IMR-90 (cell line): ENCODE data around the gene DOK4. TPM values are rescaled to one million over a fixed set of nuclear protein-coding genes. Genes with fewer than 3 reads are reported as not detected.

ENCODE experiments used
- ATAC-seq: fragments of 200-7000 bp; cut with Tn5 transposase; 2 replicates; pipeline ENCODE4 v1.9.1; 2020; ENCODE audit warnings: low read depth, mild to moderate bottlenecking, moderate library complexity
- BruUV-seq: library from RNA; stranded (reverse); fragments of 400-500 nt; replicated peaks from 2 replicates; lab custom pipeline; 2021; lab: Mats Ljungman, UMichigan
- CTCF ChIA-PET: fragments of 300-600 bp; formaldehyde crosslinking; extraction: SDS; loops from one replicate; lab custom pipeline; 2021; ENCODE audit warnings: antibody characterized with exemption; lab: Yijun Ruan, JAX
- POLR2A ChIA-PET: fragments of 300-600 bp; sonication (Branson Sonifier 250); formaldehyde crosslinking; loops from one replicate; lab custom pipeline; 2022; ENCODE audit warnings: antibody characterized with exemption; ENCODE audit not compliant: unreplicated experiment; lab: Charles Lee
- DNase-seq: peaks from one replicate; pipeline ENCODE4 v3.0.0; 2013
- H2AFZ ChIP-seq: replicated peaks from 2 replicates; pipeline ENCODE3; 2013; ENCODE audit warnings: low read length, mild to moderate bottlenecking; ENCODE audit not compliant: poor library complexity
- H2AK5ac ChIP-seq: 2 replicates; pipeline ENCODE4 v1.6.1; 2013; ENCODE audit warnings: low read depth, low read length, inconsistent platforms
- H2AK9ac ChIP-seq: replicated peaks from 2 replicates; pipeline ENCODE3; 2013; ENCODE audit warnings: mild to moderate bottlenecking, low read depth, low read length, moderate library complexity; ENCODE audit not compliant: poor library complexity
- H2BK120ac ChIP-seq: 2 replicates; pipeline ENCODE4 v1.6.1; 2013; ENCODE audit warnings: low read depth, low read length, inconsistent platforms
- H2BK15ac ChIP-seq: 3 replicates; pipeline ENCODE4 v1.6.1; 2013; ENCODE audit warnings: low read depth, low read length, inconsistent platforms
- H2BK20ac ChIP-seq: 2 replicates; pipeline ENCODE4 v1.6.1; 2013; ENCODE audit warnings: low read depth, mild to moderate bottlenecking, inconsistent platforms, low read length, moderate library complexity
- H2BK5ac ChIP-seq: 2 replicates; pipeline ENCODE4 v1.6.1; 2013; ENCODE audit warnings: mild to moderate bottlenecking, low read depth, low read length, inconsistent platforms; ENCODE audit not compliant: poor library complexity, severe bottlenecking
- H3K14ac ChIP-seq: replicated peaks from 2 replicates; pipeline ENCODE4 v1.6.1; 2013; ENCODE audit warnings: low read depth, low read length, inconsistent platforms
- H3K18ac ChIP-seq: 2 replicates; pipeline ENCODE4 v1.6.1; 2013; ENCODE audit warnings: low read depth, low read length, control low read depth
- H3K23ac ChIP-seq: 2 replicates; pipeline ENCODE4 v1.6.1; 2013; ENCODE audit warnings: low read depth, low read length, inconsistent platforms
- H3K27ac ChIP-seq: 2 replicates; pipeline ENCODE4 v1.5.1; 2013; ENCODE audit warnings: mild to moderate bottlenecking, control low read depth, low read length; ENCODE audit not compliant: insufficient read depth
- H3K27me3 ChIP-seq: 2 replicates; pipeline ENCODE4 v1.6.1; 2013; ENCODE audit warnings: low read length; ENCODE audit not compliant: control insufficient read depth, insufficient read depth
- H3K36me3 ChIP-seq: 2 replicates; pipeline ENCODE4 v1.6.1; 2013; ENCODE audit warnings: low read length, mixed read lengths; ENCODE audit not compliant: control insufficient read depth, insufficient read depth
- H3K4ac ChIP-seq: 2 replicates; pipeline ENCODE4 v1.6.1; 2013; ENCODE audit warnings: low read depth, low read length, inconsistent platforms
- H3K4me1 ChIP-seq: 2 replicates; pipeline ENCODE4 v1.6.1; 2013; ENCODE audit warnings: low read length, mixed read lengths; ENCODE audit not compliant: control insufficient read depth, insufficient read depth
- H3K4me2 ChIP-seq: 2 replicates; pipeline ENCODE4 v1.6.1; 2013; ENCODE audit warnings: low read depth, mild to moderate bottlenecking, control low read depth, low read length, moderate library complexity
- H3K4me3 ChIP-seq: 2 replicates; pipeline ENCODE4 v1.5.1; 2013; ENCODE audit warnings: low read depth, mild to moderate bottlenecking, control low read depth, low read length, moderate library complexity; ENCODE audit not compliant: insufficient read depth
- H3K56ac ChIP-seq: 2 replicates; pipeline ENCODE4 v1.6.1; 2013; ENCODE audit warnings: low read length, inconsistent platforms; ENCODE audit not compliant: insufficient read depth; ENCODE audit errors: extremely low read depth
- H3K79me1 ChIP-seq, 2 experiments: 2 replicates each; pipeline ENCODE4 v1.6.1; 2013; ENCODE audit warnings: low read length in 2 of 2, inconsistent platforms in 1 of 2, low read depth in 1 of 2
- H3K9ac ChIP-seq: 2 replicates; pipeline ENCODE4 v1.6.1; 2013; ENCODE audit warnings: low read depth, low read length, control low read depth
- H3K9me1 ChIP-seq: 2 replicates; pipeline ENCODE4 v1.6.1; 2013; ENCODE audit warnings: low read length, inconsistent platforms; ENCODE audit not compliant: insufficient read depth
- H3K9me3 ChIP-seq: 2 replicates; pipeline ENCODE4 v1.6.1; 2013; ENCODE audit warnings: low read length; ENCODE audit not compliant: control insufficient read depth, insufficient read depth
- H4K20me1 ChIP-seq: 2 replicates; pipeline ENCODE4 v1.6.1; 2013; ENCODE audit warnings: low read length, inconsistent platforms; ENCODE audit not compliant: insufficient read depth
- H4K5ac ChIP-seq: 2 replicates; pipeline ENCODE4 v1.6.1; 2013; ENCODE audit warnings: mild to moderate bottlenecking, low read depth, low read length, control low read depth
- H4K8ac ChIP-seq, 2 experiments: 2 replicates each; pipeline ENCODE4 v1.6.1; 2013; ENCODE audit warnings: low read depth in 2 of 2, low read length in 2 of 2, control low read depth in 1 of 2, inconsistent platforms in 1 of 2
- H4K91ac ChIP-seq: 2 replicates; pipeline ENCODE4 v1.6.1; 2013; ENCODE audit warnings: low read depth, low read length, inconsistent platforms; ENCODE audit not compliant: insufficient read depth
- CEBPB ChIP-seq: IDR thresholded peaks from 2 replicates; pipeline ENCODE4 v1.6.1; 2012; ENCODE audit warnings: low read depth, low read length, improper control_type of control experiment
- CHD1 ChIP-seq: IDR thresholded peaks from 2 replicates; pipeline ENCODE4 v1.6.1; 2012; ENCODE audit warnings: low read depth, low read length, improper control_type of control experiment
- ELK1 ChIP-seq: fragments of 150-350 bp; IDR thresholded peaks from 2 replicates; pipeline ENCODE4 v1.6.1; 2016; ENCODE audit warnings: low read depth, mild to moderate bottlenecking, low read length, moderate library complexity, borderline replicate concordance
- FOS ChIP-seq: fragments of 150-350 bp; IDR thresholded peaks from 2 replicates; pipeline ENCODE4 v1.6.1; 2016; ENCODE audit warnings: low read depth, low read length
- MAFK ChIP-seq: IDR thresholded peaks from 2 replicates; pipeline ENCODE4 v1.6.1; 2012; ENCODE audit warnings: low read depth, low read length, improper control_type of control experiment
- MXI1 ChIP-seq: IDR thresholded peaks from 2 replicates; pipeline ENCODE4 v1.6.1; 2012; ENCODE audit warnings: low read depth, mild to moderate bottlenecking, low read length, moderate library complexity, borderline replicate concordance
- NFE2L2 ChIP-seq: fragments of 150-350 bp; IDR thresholded peaks from 2 replicates; pipeline ENCODE4 v1.6.1; 2016; ENCODE audit warnings: low read depth, mild to moderate bottlenecking, low read length
- POLR2A ChIP-seq: IDR thresholded peaks from 2 replicates; pipeline ENCODE4 v1.6.1; 2012; ENCODE audit warnings: mild to moderate bottlenecking, low read depth, low read length
- RAD21 ChIP-seq: IDR thresholded peaks from 2 replicates; pipeline ENCODE4 v1.6.1; 2012; ENCODE audit warnings: low read length, improper control_type of control experiment
- RFX5 ChIP-seq: IDR thresholded peaks from 2 replicates; pipeline ENCODE4 v1.8.0; 2012; ENCODE audit warnings: low read depth, mild to moderate bottlenecking, low read length, moderate library complexity
- SMC3 ChIP-seq: fragments of 150-350 bp; IDR thresholded peaks from 2 replicates; pipeline ENCODE4 v1.6.1; 2016; ENCODE audit warnings: low read depth, mild to moderate bottlenecking, antibody characterized with exemption, low read length, moderate library complexity
- USF2 ChIP-seq: fragments of 150-350 bp; IDR thresholded peaks from 2 replicates; pipeline ENCODE4 v1.6.1; 2017; ENCODE audit warnings: mild to moderate bottlenecking, antibody characterized with exemption, low read length, low read depth
- WGBS, 2 experiments: methylation state at CpG; one replicate each; pipeline versions ENCODE4 v1.1.5 to v1.1.7; 2013; ENCODE audit warnings: missing lambda C conversion rate in 2 of 2; ENCODE audit not compliant: insufficient read length in 1 of 2; ENCODE audit errors: extremely low coverage in 2 of 2; 5-methylcytosine and 5-hydroxymethylcytosine counted together
- dilution Hi-C: fragments of 300-500 bp; cut with HindIII; formaldehyde crosslinking; loops from one replicate; pipeline ENCODE4 v1.14.3; 2018; ENCODE audit warnings: low sequenced_read_pairs; ENCODE audit not compliant: unreplicated experiment
- in situ Hi-C: fragments of 300-500 bp; cut with MboI; formaldehyde crosslinking; loops from 3 replicates; pipeline ENCODE4 v1.14.3; 2019; ENCODE audit warnings: low sequenced_read_pairs, inconsistent platforms, mixed read lengths
- intact Hi-C: fragments of 100-400 bp; cut with micrococcal nuclease; formaldehyde crosslinking; loops from 2 replicates; pipeline ENCODE4 v1.10.0; 2022
- polyA plus RNA-seq, 3 experiments: library from polyadenylated mRNA; depleted of rRNA; stranded (reverse); fragments of >200 nt; gene quantifications; 2 replicates each; pipeline ENCODE4 v1.2.3, GENCODE V29; 2012; ENCODE audit warnings: low replicate concordance in 1 of 3
- total RNA-seq: library from RNA; depleted of rRNA; stranded (reverse); fragments of >200 nt; gene quantifications from 2 replicates; pipeline ENCODE4 v1.2.3, GENCODE V29; 2012
- TF ChIP-seq, protein P1 (sequence below): conservative IDR thresholded peaks from 2 replicates; pipeline ENCODE4 v1.5.1; 2012; ENCODE audit warnings: mild to moderate bottlenecking, low read depth, low read length, improper control_type of control experiment

DOK4 gene
- total and polyA plus RNA-seq, 2 of the 4 experiments (the other 2 are of a cell fraction) = 22.0 to 25.9 TPM

- CTCF ChIA-PET = interaction anchor here (1.1 to 1.2 kb wide), 2 partner anchors 11 to 15 kb away, joined by 3 read pairs; no protein-coding TSS in a partner anchor
- no peak for TF ChIP-seq MAFK
- TF ChIP-seq NFE2L2 = no peak
- no peak for TF ChIP-seq ELK1
- no peak for TF ChIP-seq FOS
- no peak for TF ChIP-seq POLR2A
- TF ChIP-seq RAD21 = no peak
- no peak for TF ChIP-seq RFX5
- no peak for TF ChIP-seq CHD1
- TF ChIP-seq, protein P1, sequence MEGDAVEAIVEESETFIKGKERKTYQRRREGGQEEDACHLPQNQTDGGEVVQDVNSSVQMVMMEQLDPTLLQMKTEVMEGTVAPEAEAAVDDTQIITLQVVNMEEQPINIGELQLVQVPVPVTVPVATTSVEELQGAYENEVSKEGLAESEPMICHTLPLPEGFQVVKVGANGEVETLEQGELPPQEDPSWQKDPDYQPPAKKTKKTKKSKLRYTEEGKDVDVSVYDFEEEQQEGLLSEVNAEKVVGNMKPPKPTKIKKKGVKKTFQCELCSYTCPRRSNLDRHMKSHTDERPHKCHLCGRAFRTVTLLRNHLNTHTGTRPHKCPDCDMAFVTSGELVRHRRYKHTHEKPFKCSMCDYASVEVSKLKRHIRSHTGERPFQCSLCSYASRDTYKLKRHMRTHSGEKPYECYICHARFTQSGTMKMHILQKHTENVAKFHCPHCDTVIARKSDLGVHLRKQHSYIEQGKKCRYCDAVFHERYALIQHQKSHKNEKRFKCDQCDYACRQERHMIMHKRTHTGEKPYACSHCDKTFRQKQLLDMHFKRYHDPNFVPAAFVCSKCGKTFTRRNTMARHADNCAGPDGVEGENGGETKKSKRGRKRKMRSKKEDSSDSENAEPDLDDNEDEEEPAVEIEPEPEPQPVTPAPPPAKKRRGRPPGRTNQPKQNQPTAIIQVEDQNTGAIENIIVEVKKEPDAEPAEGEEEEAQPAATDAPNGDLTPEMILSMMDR = no peak
- no peak for TF ChIP-seq SMC3
- TF ChIP-seq CEBPB = no peak
- TF ChIP-seq MXI1 = no peak
- TF ChIP-seq USF2 = no peak
- Histone ChIP-seq H3K79me1 (0 out of 4 replicates have a peak, but pooled peaks cover 0 to 3% of the 10 kb centered on the region in 2 experiments), H2BK20ac (no peak overlapping the region), H3K18ac (no peak overlapping the region), H3K9me1 (no peaks in the 10 kb centered on the region), H3K27ac (no peak overlapping the region), H3K4me2 (no peak overlapping the region), H2AFZ (no peak overlapping the region), H3K4ac (no peak overlapping the region), H2BK5ac (no peak overlapping the region), H3K9ac (no peak overlapping the region), H3K4me1 (no peaks in the 10 kb centered on the region; the same call in 1 of the 2 replicates), H2AK9ac (no peak overlapping the region), H3K4me3 (no peak overlapping the region), H2BK15ac (no peak overlapping the region), H4K20me1 (no peaks in the 10 kb centered on the region), H4K91ac (no peak overlapping the region), H3K36me3 (peaks cover 55% of the 10 kb centered on the region), H3K23ac (no peak overlapping the region), H3K9me3 (no peaks in the 10 kb centered on the region), H2AK5ac (no peak overlapping the region), H3K56ac (no peak overlapping the region), H4K5ac (no peak overlapping the region), H2BK120ac (no peak overlapping the region), H4K8ac (no peak overlapping the region), H3K27me3 (no peaks in the 10 kb centered on the region), H3K14ac (no peak overlapping the region)
- no peak for ATAC-seq
- in situ Hi-C loops (no loop called here), intact Hi-C loops (no loop called here), dilution Hi-C loops (no loop called here)
- POLR2A ChIA-PET = no interaction called here
- no CpG with 5 or more reads among the region's 3 CpGs for WGBS, 2 experiments
- DNase-seq = no peak
- BruUV-seq = no TSS peak
These were observed 53.3 kb downstream of the DOK4 start for GRCh38 chr16:57432989-57433388.
